Body of pancreas (tissue), 4 donors: ENCODE measurements around the gene VRK1.

ENCODE experiments used
- POLR2A ChIP-seq, 3 donors: fragments of 450-650 bp; IDR thresholded peaks; one replicate each; pipeline ENCODE4 v1.6.1; 2016; ENCODE audit warnings: antibody characterized with exemption in 3 of 3, mild to moderate bottlenecking in 2 of 3
- TF ChIP-seq, protein P1 (sequence below), 7 experiments: fragments of 450-650 bp in 4 of 7; fragments of 200-600 bp in 3 of 7; sonication (generic) in 3 of 7; IDR thresholded peaks; one replicate each; pipeline ENCODE4 v1.5.1; 2016 to 2019; ENCODE audit warnings: antibody characterized with exemption in 7 of 7

DNA sequence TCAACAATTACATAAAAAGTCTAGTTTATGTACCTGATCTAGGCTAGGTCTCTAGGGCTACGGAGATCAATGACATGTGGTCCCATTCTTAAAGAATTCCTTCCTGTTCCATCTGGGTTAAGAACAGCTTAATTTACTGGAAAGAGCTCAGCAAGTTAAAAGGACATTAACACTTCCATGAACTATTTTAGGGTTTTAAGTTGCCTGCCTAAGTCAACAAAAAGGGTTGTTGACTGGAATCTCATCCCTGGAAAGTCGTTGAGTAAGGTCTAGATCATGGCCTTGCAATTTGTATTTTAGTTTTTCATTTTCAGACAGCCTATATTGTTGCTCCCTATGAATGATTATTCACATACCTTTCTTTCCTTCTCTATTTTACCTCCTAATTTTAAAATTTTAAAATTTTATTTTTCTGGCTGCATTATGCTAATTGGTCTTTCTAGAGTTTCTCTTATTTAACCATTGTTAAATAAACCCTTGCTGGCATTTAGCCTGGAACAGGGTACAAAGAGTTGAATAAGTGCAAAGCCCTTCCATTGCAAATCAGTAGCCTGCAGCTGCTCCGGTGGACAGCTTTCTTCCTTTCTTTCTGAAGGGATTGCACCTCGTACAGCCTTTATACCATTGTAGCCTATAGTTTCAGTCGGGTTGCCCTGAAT is 66.3 kb downstream of the VRK1 start:
- TF ChIP-seq, protein P1, sequence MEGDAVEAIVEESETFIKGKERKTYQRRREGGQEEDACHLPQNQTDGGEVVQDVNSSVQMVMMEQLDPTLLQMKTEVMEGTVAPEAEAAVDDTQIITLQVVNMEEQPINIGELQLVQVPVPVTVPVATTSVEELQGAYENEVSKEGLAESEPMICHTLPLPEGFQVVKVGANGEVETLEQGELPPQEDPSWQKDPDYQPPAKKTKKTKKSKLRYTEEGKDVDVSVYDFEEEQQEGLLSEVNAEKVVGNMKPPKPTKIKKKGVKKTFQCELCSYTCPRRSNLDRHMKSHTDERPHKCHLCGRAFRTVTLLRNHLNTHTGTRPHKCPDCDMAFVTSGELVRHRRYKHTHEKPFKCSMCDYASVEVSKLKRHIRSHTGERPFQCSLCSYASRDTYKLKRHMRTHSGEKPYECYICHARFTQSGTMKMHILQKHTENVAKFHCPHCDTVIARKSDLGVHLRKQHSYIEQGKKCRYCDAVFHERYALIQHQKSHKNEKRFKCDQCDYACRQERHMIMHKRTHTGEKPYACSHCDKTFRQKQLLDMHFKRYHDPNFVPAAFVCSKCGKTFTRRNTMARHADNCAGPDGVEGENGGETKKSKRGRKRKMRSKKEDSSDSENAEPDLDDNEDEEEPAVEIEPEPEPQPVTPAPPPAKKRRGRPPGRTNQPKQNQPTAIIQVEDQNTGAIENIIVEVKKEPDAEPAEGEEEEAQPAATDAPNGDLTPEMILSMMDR (IDR thresholded peaks at IDR 0.05), result no peak
- no peak for TF ChIP-seq POLR2A (IDR thresholded peaks at IDR 0.05)
